Measurements from ENCODE around the gene ATP1B2.

ATP1B2 gene

GRCh38 chr17:7684851-7685532 lies 34.3 kb downstream of the ATP1B2 start:
- Histone ChIP-seq H3K36me3 (ENCODE audit: control insufficient read depth, insufficient read depth, low read length) (no peaks in the 10 kb centered on the region), H3K27me3 (ENCODE audit: control insufficient read depth, insufficient read depth, low read length, poor library complexity, severe bottlenecking) (no peaks in the 10 kb centered on the region), H3K9me3 (ENCODE audit: control insufficient read depth, low read length) (no peaks in the 10 kb centered on the region), H3K27ac (ENCODE audit: insufficient read depth, low read depth, low read length, poor library complexity, severe bottlenecking) (peak overlapping the region; percentile 99), H3K4me3 (ENCODE audit: insufficient read depth, low read depth, low read length) (peak overlapping the region; percentile 78), H3K4me1 (ENCODE audit: control insufficient read depth, insufficient read depth, low read length) (peaks cover 17% of the 10 kb centered on the region)
- WGBS, 2 experiments: 83 to 84% methylated on average over 15 of the region's 15 CpGs

GRCh38 chr17:7685533-7686221 lies 35.0 kb downstream of the ATP1B2 start:
- Histone ChIP-seq H3K27ac (ENCODE audit: insufficient read depth, low read depth, low read length, poor library complexity, severe bottlenecking) (peak overlapping the region; percentile 99), H3K4me1 (ENCODE audit: control insufficient read depth, insufficient read depth, low read length) (peaks cover 17% of the 10 kb centered on the region), H3K9me3 (ENCODE audit: control insufficient read depth, low read length) (no peaks in the 10 kb centered on the region), H3K36me3 (ENCODE audit: control insufficient read depth, insufficient read depth, low read length) (no peaks in the 10 kb centered on the region), H3K4me3 (ENCODE audit: insufficient read depth, low read depth, low read length) (peak overlapping the region; percentile 78), H3K27me3 (ENCODE audit: control insufficient read depth, insufficient read depth, low read length, poor library complexity, severe bottlenecking) (no peaks in the 10 kb centered on the region)
- WGBS, 2 experiments: 8 to 10% methylated on average over 44 of the region's 44 CpGs

GRCh38 chr17:7686222-7687071 lies 35.7 kb downstream of the ATP1B2 start:
- Histone ChIP-seq H3K27me3 (ENCODE audit: control insufficient read depth, insufficient read depth, low read length, poor library complexity, severe bottlenecking) (no peaks in the 10 kb centered on the region), H3K4me1 (ENCODE audit: control insufficient read depth, insufficient read depth, low read length) (peaks cover 17% of the 10 kb centered on the region), H3K9me3 (ENCODE audit: control insufficient read depth, low read length) (no peaks in the 10 kb centered on the region), H3K4me3 (ENCODE audit: insufficient read depth, low read depth, low read length) (peak overlapping the region; percentile 78), H3K36me3 (ENCODE audit: control insufficient read depth, insufficient read depth, low read length) (no peaks in the 10 kb centered on the region), H3K27ac (ENCODE audit: insufficient read depth, low read depth, low read length, poor library complexity, severe bottlenecking) (peak overlapping the region; percentile 99)
- WGBS, 2 experiments: 0% methylated on average over 30 of the region's 30 CpGs

- Histone ChIP-seq H3K36me3 (ENCODE audit: control insufficient read depth, insufficient read depth, low read length) (no peaks in the 10 kb centered on the region), H3K9me3 (ENCODE audit: control insufficient read depth, low read length) (no peaks in the 10 kb centered on the region), H3K4me1 (ENCODE audit: control insufficient read depth, insufficient read depth, low read length) (peaks cover 17% of the 10 kb centered on the region), H3K27ac (ENCODE audit: insufficient read depth, low read depth, low read length, poor library complexity, severe bottlenecking) (peak within 1 kb of the TSS; percentile 99), H3K4me3 (ENCODE audit: insufficient read depth, low read depth, low read length) (peak within 1 kb of the TSS; percentile 92), H3K27me3 (ENCODE audit: control insufficient read depth, insufficient read depth, low read length, poor library complexity, severe bottlenecking) (no peaks in the 10 kb centered on the region)
- 0 to 1% methylated on average over 30 of the region's 30 CpGs for WGBS, 2 experiments
Measured at GRCh38 chr17:7687072-7687907, 36.6 kb downstream of the ATP1B2 start, which contains the start of gene TP53. TSS of gene TP53 (minus strand) at chr17:7687490. CDS start at chr17:7676594, 10,896 bp downstream.

GRCh38 chr17:7687908-7688807 lies 37.4 kb downstream of the ATP1B2 start, which contains the start of gene WRAP53:
TSS of gene WRAP53 (plus strand) at chr17:7688477. CDS start at chr17:7688649, 172 bp downstream.
- H3K36me3 ChIP-seq (ENCODE audit: control insufficient read depth, insufficient read depth, low read length): no peaks in the 10 kb centered on the region
- H3K4me1 ChIP-seq (ENCODE audit: control insufficient read depth, insufficient read depth, low read length): peaks cover 17% of the 10 kb centered on the region
- peak within 1 kb of the TSS; percentile 99 for H3K27ac ChIP-seq (ENCODE audit: insufficient read depth, low read depth, low read length, poor library complexity, severe bottlenecking)
- H3K4me3 ChIP-seq (ENCODE audit: insufficient read depth, low read depth, low read length): peak within 1 kb of the TSS; percentile 92
- H3K27me3 ChIP-seq (ENCODE audit: control insufficient read depth, insufficient read depth, low read length, poor library complexity, severe bottlenecking): no peaks in the 10 kb centered on the region
- WGBS, 2 experiments: 0 to 1% methylated on average over 50 to 51 of the region's 51 CpGs
- H3K9me3 ChIP-seq (ENCODE audit: control insufficient read depth, low read length): no peaks in the 10 kb centered on the region

- 22% methylated on average over 13 of the region's 13 CpGs for WGBS, 2 experiments
- Histone ChIP-seq H3K27me3 (ENCODE audit: control insufficient read depth, insufficient read depth, low read length, poor library complexity, severe bottlenecking) (no peaks in the 10 kb centered on the region), H3K36me3 (ENCODE audit: control insufficient read depth, insufficient read depth, low read length) (no peaks in the 10 kb centered on the region), H3K27ac (ENCODE audit: insufficient read depth, low read depth, low read length, poor library complexity, severe bottlenecking) (peak overlapping the region; percentile 75), H3K4me1 (ENCODE audit: control insufficient read depth, insufficient read depth, low read length) (peaks cover 17% of the 10 kb centered on the region), H3K4me3 (ENCODE audit: insufficient read depth, low read depth, low read length) (peak overlapping the region; percentile 92), H3K9me3 (ENCODE audit: control insufficient read depth, low read length) (no peaks in the 10 kb centered on the region)
Measured at GRCh38 chr17:7688808-7689316, 38.1 kb downstream of the ATP1B2 start.

GRCh38 chr17:7695586-7695985 lies 44.9 kb downstream of the ATP1B2 start:
- 94% methylated on average over 10 of the region's 10 CpGs for WGBS, 2 experiments
- Histone ChIP-seq H3K4me3 (ENCODE audit: insufficient read depth, low read depth, low read length) (no peak overlapping the region), H3K9me3 (ENCODE audit: control insufficient read depth, low read length) (no peaks in the 10 kb centered on the region), H3K27me3 (ENCODE audit: control insufficient read depth, insufficient read depth, low read length, poor library complexity, severe bottlenecking) (no peaks in the 10 kb centered on the region), H3K36me3 (ENCODE audit: control insufficient read depth, insufficient read depth, low read length) (no peaks in the 10 kb centered on the region), H3K27ac (ENCODE audit: insufficient read depth, low read depth, low read length, poor library complexity, severe bottlenecking) (no peak overlapping the region), H3K4me1 (ENCODE audit: control insufficient read depth, insufficient read depth, low read length) (no peaks in the 10 kb centered on the region)

GRCh38 chr17:7697828-7698588 lies 47.3 kb downstream of the ATP1B2 start:
- 83 to 92% methylated on average over 3 to 4 of the region's 4 CpGs for WGBS, 2 experiments
- H3K27me3 ChIP-seq (ENCODE audit: control insufficient read depth, insufficient read depth, low read length, poor library complexity, severe bottlenecking): no peaks in the 10 kb centered on the region
- H3K4me3 ChIP-seq (ENCODE audit: insufficient read depth, low read depth, low read length): no peak overlapping the region
- no peaks in the 10 kb centered on the region for H3K9me3 ChIP-seq (ENCODE audit: control insufficient read depth, low read length)
- peaks cover under 1% of the 10 kb centered on the region for H3K4me1 ChIP-seq (ENCODE audit: control insufficient read depth, insufficient read depth, low read length)
- H3K36me3 ChIP-seq (ENCODE audit: control insufficient read depth, insufficient read depth, low read length): peaks cover 7% of the 10 kb centered on the region
- H3K27ac ChIP-seq (ENCODE audit: insufficient read depth, low read depth, low read length, poor library complexity, severe bottlenecking): no peak overlapping the region

Measured in ectodermal cell (in vitro differentiated cells).